Measurements from ENCODE around the gene DNASE1L1.
"Not testable (repeated sequence)": the region's sequence is repeated elsewhere in the genome, so short reads cannot be mapped to it uniquely, and the experiment has no call there.

Gene DNASE1L1

DNA sequence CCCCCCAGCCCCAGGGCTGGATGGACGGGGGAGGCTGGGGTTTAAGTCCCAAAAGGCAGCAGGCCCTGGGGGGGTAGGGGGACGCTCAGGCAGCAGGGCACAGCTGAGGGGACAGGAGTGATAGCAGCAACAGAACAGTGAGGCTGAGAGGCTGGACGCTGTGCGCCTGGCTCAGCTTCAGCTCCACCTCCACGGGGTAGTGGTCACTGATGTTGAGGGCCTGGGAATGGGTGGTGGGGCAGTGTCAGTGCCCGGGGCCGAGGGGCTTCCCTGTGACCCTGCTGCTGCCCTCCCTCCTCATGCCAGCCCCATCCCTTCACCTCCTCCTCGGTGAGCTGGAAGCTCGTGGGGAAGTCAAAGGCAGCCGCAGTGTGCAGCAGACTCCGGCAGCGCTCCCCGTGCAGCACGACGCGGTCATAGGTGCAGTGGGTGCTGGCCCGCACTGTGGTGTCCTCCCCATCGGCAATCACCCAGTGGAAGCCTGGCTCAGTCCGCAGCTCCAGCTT, 6.4 kb downstream of the DNASE1L1 start:
- TF ChIP-seq CTCF (IDR thresholded peaks at IDR 0.05) = no peak
- intact Hi-C loops (cut with DNase I; ENCODE audit: low total_unique reads) = loop anchor here (5.0 kb wide), 1 partner anchor 130 kb away; no protein-coding TSS in a partner anchor
- H3K27ac ChIP-seq = no peak overlapping the region

DNA sequence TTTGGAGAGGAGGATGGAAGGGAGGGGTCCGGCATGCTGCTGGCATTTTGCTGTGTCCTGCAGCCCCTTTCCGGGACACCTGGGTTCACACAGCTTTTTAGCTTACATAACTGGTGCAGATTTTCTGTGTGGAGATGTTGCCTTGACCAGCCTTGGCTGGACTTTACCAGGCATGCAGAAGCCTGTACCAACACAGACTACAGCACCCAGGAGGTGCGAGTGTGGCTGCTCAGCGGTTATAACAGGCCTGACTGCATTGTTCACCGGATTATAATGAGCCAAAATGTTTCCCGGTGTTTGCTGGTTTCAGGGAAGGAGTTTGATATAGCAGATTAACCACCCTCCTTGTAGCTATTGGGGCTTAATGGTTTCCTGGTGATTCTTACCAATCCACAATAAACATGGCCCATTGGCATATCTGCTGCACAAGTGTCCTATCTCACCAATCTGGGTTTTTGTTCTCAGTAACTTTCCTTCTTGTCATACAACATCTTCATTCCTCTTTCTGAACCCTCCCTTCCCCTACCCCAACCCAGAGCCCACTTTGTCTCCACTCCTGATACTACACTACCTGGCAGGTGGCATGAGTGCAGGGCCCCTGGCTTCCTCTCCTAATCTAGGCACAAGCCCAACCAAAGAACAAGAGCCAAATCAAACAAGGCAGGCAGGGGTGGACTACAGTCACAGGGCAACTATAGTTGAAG, 7.0 kb downstream of the DNASE1L1 start:
- intact Hi-C loops (cut with DNase I; ENCODE audit: low total_unique reads) = loop anchor here (5.0 kb wide), 1 partner anchor 130 kb away; no protein-coding TSS in a partner anchor
- TF ChIP-seq CTCF (IDR thresholded peaks at IDR 0.05) = no peak
- no peak for DNase-seq
- H3K27ac ChIP-seq = no peak overlapping the region
- H3K36me3 ChIP-seq = peaks cover 15 to 24% (median 23%) of the 10 kb centered on the region in 3 donors
- no peaks in the 10 kb centered on the region for H3K27me3 ChIP-seq
- H3K9me3 ChIP-seq = no peaks in the 10 kb centered on the region
- H3K4me3 ChIP-seq = no peak overlapping the region
- peaks cover 0 to 19% (median 12%) of the 10 kb centered on the region in 4 donors for H3K4me1 ChIP-seq

More for the DNA sequence above, 6.4 kb downstream of the DNASE1L1 start:
- H3K27me3 ChIP-seq = no peaks in the 10 kb centered on the region
- H3K9me3 ChIP-seq = no peaks in the 10 kb centered on the region
- H3K36me3 ChIP-seq = peaks cover 15 to 24% (median 23%) of the 10 kb centered on the region in 3 donors
- DNase-seq = peak in 1 of 2 donors; percentile 38
- H3K4me1 ChIP-seq = peaks cover 0 to 19% (median 12%) of the 10 kb centered on the region in 4 donors
- H3K4me3 ChIP-seq = no peak overlapping the region

DNA sequence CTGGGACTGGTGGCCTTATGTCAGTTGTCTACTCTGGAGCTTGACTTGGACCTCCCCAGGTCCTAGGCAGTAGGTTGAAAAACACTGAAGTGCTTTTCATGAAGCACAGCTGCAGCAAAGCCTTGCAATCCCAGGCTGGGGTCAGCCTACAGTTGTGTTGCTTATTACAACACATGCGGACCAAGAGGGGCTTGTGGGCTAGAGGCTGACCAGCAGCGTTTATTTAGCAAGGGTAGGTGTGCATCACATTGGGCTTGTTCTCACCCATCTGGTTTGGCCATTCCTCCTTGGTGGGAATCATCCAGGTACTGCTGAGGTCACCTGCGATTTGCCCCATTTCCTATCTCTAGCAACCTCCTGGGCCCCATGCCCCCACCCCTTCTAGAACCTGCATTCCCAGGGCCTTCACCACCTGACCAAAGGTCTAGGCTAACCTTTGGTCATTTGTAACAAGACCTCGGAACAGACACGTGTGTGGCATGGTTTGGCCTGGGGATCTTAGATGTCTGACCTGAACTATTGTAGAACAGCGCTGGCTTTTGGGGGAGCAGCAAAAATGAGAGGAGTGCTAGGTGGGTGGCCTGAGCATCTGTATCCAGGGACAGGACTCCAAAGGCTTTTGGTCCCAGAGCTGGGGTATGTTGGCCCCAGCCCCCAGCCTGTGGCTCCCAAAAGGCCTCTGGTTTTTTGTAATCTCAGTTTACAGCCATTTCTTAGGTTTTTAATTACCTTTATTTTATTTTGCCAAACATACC, 7.8 kb downstream of the DNASE1L1 start:
- peaks cover 15 to 24% (median 23%) of the 10 kb centered on the region in 3 donors for H3K36me3 ChIP-seq
- H3K27ac ChIP-seq = no peak overlapping the region
- no peaks in the 10 kb centered on the region for H3K9me3 ChIP-seq
- no peak overlapping the region for H3K4me3 ChIP-seq
- peaks cover 0 to 19% (median 12%) of the 10 kb centered on the region in 4 donors for H3K4me1 ChIP-seq
- DNase-seq = no peak
- intact Hi-C loops (cut with DNase I; ENCODE audit: low total_unique reads) = loop anchor here (5.0 kb wide), 1 partner anchor 131 kb away; no protein-coding TSS in a partner anchor
- no peaks in the 10 kb centered on the region for H3K27me3 ChIP-seq
- TF ChIP-seq CTCF (IDR thresholded peaks at IDR 0.05) = no peak

- H3K27me3 ChIP-seq, H3K9me3 ChIP-seq, DNase-seq: not testable (repeated sequence)
- H3K27ac ChIP-seq = peak overlapping the region in 1 of 2 donors; percentile 99
- peaks cover 0 to 19% (median 12%) of the 10 kb centered on the region in 4 donors for H3K4me1 ChIP-seq
- peak overlapping the region in 1 of 2 donors; percentile 81 for H3K4me3 ChIP-seq
- peaks cover 15 to 24% (median 23%) of the 10 kb centered on the region in 3 donors for H3K36me3 ChIP-seq
- intact Hi-C loops (cut with DNase I; ENCODE audit: low total_unique reads) = loop anchor here (5.0 kb wide), 1 partner anchor 132 kb away; no protein-coding TSS in a partner anchor
Observed at GRCh38 chrX:154400369-154400817, 8.7 kb downstream of the DNASE1L1 start.

- H3K27ac ChIP-seq = peak overlapping the region; percentile 97 to 99
- no peaks in the 10 kb centered on the region for H3K9me3 ChIP-seq
- peak overlapping the region; percentile 81 to 87 for H3K4me3 ChIP-seq
- H3K4me1 ChIP-seq = peaks cover 0 to 19% (median 12%) of the 10 kb centered on the region in 4 donors
- no peaks in the 10 kb centered on the region for H3K27me3 ChIP-seq
- no peak for DNase-seq
- no peak for TF ChIP-seq CTCF (IDR thresholded peaks at IDR 0.05)
- intact Hi-C loops (cut with DNase I; ENCODE audit: low total_unique reads) = loop anchor here (5.0 kb wide), 1 partner anchor 133 kb away; no protein-coding TSS in a partner anchor
- H3K36me3 ChIP-seq = peaks cover 15 to 24% (median 23%) of the 10 kb centered on the region in 3 donors
Observed at GRCh38 chrX:154399527-154400368, 9.3 kb downstream of the DNASE1L1 start.

Data from tibial artery (tissue), 4 donors.